ENCODE data around the gene RAPGEF4. TPM values are rescaled to one million over a fixed set of nuclear protein-coding genes. Genes with fewer than 3 reads are reported as not detected.
"Not testable (repeated sequence)": the region's sequence is repeated elsewhere in the genome, so short reads cannot be mapped to it uniquely, and the experiment has no call there.

The RAPGEF4 gene
- polyA plus RNA-seq, 3 donors from 2014 or later: not detected

GRCh38 chr2:173092844-173093402 lies 357.3 kb downstream of the RAPGEF4 start:
- peaks cover 0 to 3% (median 0%) of the 10 kb centered on the region in 3 donors for H3K27me3 Mint-ChIP-seq (ENCODE audit: low read depth in 3 of 3)
- no peaks in the 10 kb centered on the region for H3K4me1 Mint-ChIP-seq
- no peaks in the 10 kb centered on the region for H3K36me3 Mint-ChIP-seq
- DNase-seq: no peak
- no peaks in the 10 kb centered on the region for H3K9me3 Mint-ChIP-seq
- H3K27ac Mint-ChIP-seq: no peak overlapping the region
- no peak overlapping the region for H3K4me3 Mint-ChIP-seq

GRCh38 chr2:173093617-173094016 lies 358.0 kb downstream of the RAPGEF4 start:
- not testable (repeated sequence) for H3K27ac Mint-ChIP-seq; H3K4me1 Mint-ChIP-seq; H3K9me3 Mint-ChIP-seq; DNase-seq; H3K27me3 Mint-ChIP-seq (ENCODE audit: low read depth in 3 of 3); H3K4me3 Mint-ChIP-seq; H3K36me3 Mint-ChIP-seq

GRCh38 chr2:173094731-173095130 lies 359.1 kb downstream of the RAPGEF4 start:
- H3K27ac Mint-ChIP-seq: no peak overlapping the region
- H3K4me3 Mint-ChIP-seq: no peak overlapping the region
- no peaks in the 10 kb centered on the region for H3K9me3 Mint-ChIP-seq
- no peak for DNase-seq
- peaks cover 0 to 4% (median 0%) of the 10 kb centered on the region in 3 donors for H3K36me3 Mint-ChIP-seq
- H3K27me3 Mint-ChIP-seq (ENCODE audit: low read depth in 3 of 3): peaks cover 0 to 2% (median 0%) of the 10 kb centered on the region in 3 donors
- H3K4me1 Mint-ChIP-seq: no peaks in the 10 kb centered on the region

GRCh38 chr2:173095356-173095755 lies 359.7 kb downstream of the RAPGEF4 start:
- Mint-ChIP-seq H3K27me3 (ENCODE audit: low read depth in 3 of 3) (peaks cover 0 to 2% (median 0%) of the 10 kb centered on the region in 3 donors), H3K4me1 (no peaks in the 10 kb centered on the region), H3K36me3 (peaks cover 0 to 4% (median 0%) of the 10 kb centered on the region in 3 donors), H3K27ac (no peak overlapping the region), H3K4me3 (no peak overlapping the region), H3K9me3 (no peaks in the 10 kb centered on the region)
- no peak for DNase-seq

- Mint-ChIP-seq H3K27me3 (ENCODE audit: low read depth in 3 of 3) (peaks cover 0 to 2% (median 0%) of the 10 kb centered on the region in 3 donors), H3K36me3 (peaks cover 0 to 4% (median 0%) of the 10 kb centered on the region in 3 donors), H3K9me3 (no peaks in the 10 kb centered on the region), H3K4me1 (peaks cover 0 to 5% of the 10 kb centered on the region in 2 donors), H3K27ac (no peak overlapping the region), H3K4me3 (no peak overlapping the region)
- no peak for DNase-seq
Measured at GRCh38 chr2:173099271-173099670, 363.6 kb downstream of the RAPGEF4 start.

GRCh38 chr2:173099804-173100203 lies 364.2 kb downstream of the RAPGEF4 start:
- no peak overlapping the region for H3K27ac Mint-ChIP-seq
- H3K9me3 Mint-ChIP-seq: no peaks in the 10 kb centered on the region
- H3K36me3 Mint-ChIP-seq: peaks cover 0 to 4% (median 0%) of the 10 kb centered on the region in 3 donors
- no peak overlapping the region for H3K4me3 Mint-ChIP-seq
- DNase-seq: no peak
- peaks cover 0 to 5% of the 10 kb centered on the region in 2 donors for H3K4me1 Mint-ChIP-seq
- H3K27me3 Mint-ChIP-seq (ENCODE audit: low read depth in 3 of 3): peaks cover 0 to 2% (median 0%) of the 10 kb centered on the region in 3 donors

GRCh38 chr2:173101687-173102086 lies 366.0 kb downstream of the RAPGEF4 start:
- DNase-seq: no peak
- H3K4me1 Mint-ChIP-seq: peaks cover 0 to 5% of the 10 kb centered on the region in 2 donors
- H3K36me3 Mint-ChIP-seq: peaks cover 0 to 4% (median 0%) of the 10 kb centered on the region in 3 donors
- H3K27me3 Mint-ChIP-seq (ENCODE audit: low read depth in 3 of 3): peaks cover 0 to 2% (median 0%) of the 10 kb centered on the region in 3 donors
- no peak overlapping the region for H3K27ac Mint-ChIP-seq
- H3K9me3 Mint-ChIP-seq: no peaks in the 10 kb centered on the region
- H3K4me3 Mint-ChIP-seq: peak overlapping the region in 1 of 5 donors; percentile 2

Other genes with a start within 250 kb of the RAPGEF4 start
- 10 to 100 TPM in 1 of 3 donors, 1 to 10 TPM in 2; 9.9 to 14.4 (median 10.0) TPM for gene PDK1, start 179.8 kb upstream of the RAPGEF4 start, polyA plus RNA-seq

Data from immature natural killer cell (primary cell).